Parathyroid adenoma (tissue), 2 donors: ENCODE results near the gene MBOAT1.

Experiments
- H2AFZ ChIP-seq: fragments of 300-600 bp; sonication (generic); one replicate; pipeline ENCODE4 v1.7.0; 2017; ENCODE audit warnings: antibody characterized with exemption, mild to moderate bottlenecking
- H3K27ac ChIP-seq: fragments of 300-600 bp; sonication (generic); one replicate; pipeline ENCODE4 v1.7.0; 2017
- H3K27me3 ChIP-seq: fragments of 300-600 bp; sonication (generic); one replicate; pipeline ENCODE4 v1.7.0; 2017; ENCODE audit warnings: low read length; ENCODE audit not compliant: control insufficient read depth, insufficient read depth
- H3K36me3 ChIP-seq: fragments of 300-600 bp; sonication (generic); one replicate; pipeline ENCODE4 v1.7.0; 2017; ENCODE audit warnings: low read length; ENCODE audit not compliant: control insufficient read depth, insufficient read depth
- H3K4me1 ChIP-seq: fragments of 300-600 bp; sonication (generic); one replicate; pipeline ENCODE4 v1.7.0; 2017; ENCODE audit warnings: control low read depth
- H3K4me2 ChIP-seq: fragments of 300-600 bp; sonication (generic); one replicate; pipeline ENCODE4 v1.7.0; 2017; ENCODE audit warnings: low read length
- H3K4me3 ChIP-seq: fragments of 300-600 bp; sonication (generic); one replicate; pipeline ENCODE4 v1.7.0; 2017; ENCODE audit warnings: low read depth, low read length
- H3K79me2 ChIP-seq: fragments of 300-600 bp; sonication (generic); one replicate; pipeline ENCODE4 v1.7.0; 2017; ENCODE audit warnings: control low read depth
- H3K9ac ChIP-seq: fragments of 300-600 bp; sonication (generic); one replicate; pipeline ENCODE4 v1.7.0; 2017; ENCODE audit warnings: mild to moderate bottlenecking
- H3K9me3 ChIP-seq: fragments of 300-600 bp; sonication (generic); one replicate; pipeline ENCODE4 v1.7.0; 2017; ENCODE audit warnings: low read length; ENCODE audit not compliant: control insufficient read depth
- CTCF ChIP-seq: fragments of 300-600 bp; sonication (generic); IDR thresholded peaks from one replicate; pipeline ENCODE4 v1.7.0; 2017; ENCODE audit warnings: antibody characterized with exemption, mild to moderate bottlenecking
- donor health status: primary hyperparathyroidism.

Gene MBOAT1

DNA sequence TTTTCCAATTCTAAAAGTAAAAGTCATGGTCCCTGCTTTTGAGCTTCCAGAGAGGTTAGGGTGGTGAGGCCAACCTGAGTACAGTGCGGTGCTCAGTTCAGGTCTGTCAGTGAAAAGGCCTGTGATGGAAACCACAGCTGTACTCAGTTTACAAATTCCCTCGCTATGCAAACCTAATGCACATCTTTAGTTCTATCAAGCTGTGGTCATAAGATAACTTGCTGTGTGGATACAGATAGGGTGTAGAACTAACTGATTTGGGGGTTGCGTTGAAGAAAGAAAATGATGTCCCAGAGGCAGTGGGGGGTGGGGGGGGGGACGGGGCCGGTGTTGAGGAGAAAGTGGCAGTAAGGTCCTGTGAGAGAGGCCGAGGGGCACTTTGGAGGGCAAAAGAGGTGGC, 22.8 kb upstream of the MBOAT1 start:
- no peaks in the 10 kb centered on the region for H3K9me3 ChIP-seq
- no peaks in the 10 kb centered on the region for H3K4me1 ChIP-seq
- no peaks in the 10 kb centered on the region for H3K79me2 ChIP-seq
- H3K27me3 ChIP-seq = no peaks in the 10 kb centered on the region
- no peak overlapping the region for H2AFZ ChIP-seq
- no peak overlapping the region for H3K4me2 ChIP-seq
- no peak overlapping the region for H3K9ac ChIP-seq
- no peak overlapping the region for H3K27ac ChIP-seq
- no peak for TF ChIP-seq CTCF
- H3K4me3 ChIP-seq = no peak overlapping the region
- H3K36me3 ChIP-seq = no peaks in the 10 kb centered on the region

GRCh38 chr6:20234136-20234535, 21.9 kb upstream of the MBOAT1 start:
- Histone ChIP-seq H3K4me3 (no peak overlapping the region), H3K4me1 (no peaks in the 10 kb centered on the region), H3K79me2 (no peaks in the 10 kb centered on the region), H3K27me3 (no peaks in the 10 kb centered on the region), H3K4me2 (no peak overlapping the region), H3K36me3 (no peaks in the 10 kb centered on the region), H2AFZ (no peak overlapping the region), H3K27ac (no peak overlapping the region), H3K9ac (no peak overlapping the region), H3K9me3 (no peaks in the 10 kb centered on the region)
- no peak for TF ChIP-seq CTCF

DNA sequence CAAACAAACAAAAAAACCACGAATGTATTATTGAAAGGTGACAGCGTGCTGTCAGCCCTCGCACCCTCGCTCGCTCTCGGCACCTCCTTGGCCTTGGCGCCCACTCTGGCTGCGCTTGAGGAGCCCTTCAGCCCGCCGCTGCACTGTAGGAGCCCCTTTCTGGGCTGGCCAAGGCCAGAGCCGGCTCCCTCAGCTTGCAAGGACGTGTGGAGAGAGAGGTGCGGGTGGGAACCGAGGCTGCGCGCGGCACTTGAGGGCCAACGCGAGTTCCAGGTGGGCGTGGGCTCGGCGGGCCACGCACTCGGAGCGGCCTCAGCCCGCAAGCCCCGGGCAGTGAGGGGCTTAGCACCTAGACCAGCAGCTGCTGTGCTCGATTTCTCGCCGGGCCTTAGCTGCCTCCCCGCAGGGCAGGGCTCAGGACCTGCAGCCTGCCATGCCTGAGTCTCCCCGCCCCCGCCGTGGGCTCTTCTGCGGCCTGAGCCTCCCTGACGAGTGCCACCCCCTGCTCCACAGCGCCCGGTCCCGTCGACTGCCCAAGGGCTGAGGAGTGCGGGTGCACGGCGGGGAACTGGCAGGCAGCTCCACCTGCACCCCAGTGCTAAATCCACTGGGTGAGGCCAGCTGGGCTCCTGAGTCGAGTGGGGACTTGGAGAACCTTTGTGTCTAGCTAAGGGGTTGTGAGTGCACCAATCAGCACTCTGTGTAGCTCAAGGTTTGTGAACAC, 20.9 kb upstream of the MBOAT1 start:
- no peaks in the 10 kb centered on the region for H3K27me3 ChIP-seq
- TF ChIP-seq CTCF = no peak
- no peaks in the 10 kb centered on the region for H3K36me3 ChIP-seq
- no peak overlapping the region for H3K9ac ChIP-seq
- H3K9me3 ChIP-seq = no peaks in the 10 kb centered on the region
- H2AFZ ChIP-seq = no peak overlapping the region
- H3K4me1 ChIP-seq = no peaks in the 10 kb centered on the region
- H3K4me2 ChIP-seq = no peak overlapping the region
- no peak overlapping the region for H3K4me3 ChIP-seq
- H3K27ac ChIP-seq = no peak overlapping the region
- H3K79me2 ChIP-seq = no peaks in the 10 kb centered on the region

DNA sequence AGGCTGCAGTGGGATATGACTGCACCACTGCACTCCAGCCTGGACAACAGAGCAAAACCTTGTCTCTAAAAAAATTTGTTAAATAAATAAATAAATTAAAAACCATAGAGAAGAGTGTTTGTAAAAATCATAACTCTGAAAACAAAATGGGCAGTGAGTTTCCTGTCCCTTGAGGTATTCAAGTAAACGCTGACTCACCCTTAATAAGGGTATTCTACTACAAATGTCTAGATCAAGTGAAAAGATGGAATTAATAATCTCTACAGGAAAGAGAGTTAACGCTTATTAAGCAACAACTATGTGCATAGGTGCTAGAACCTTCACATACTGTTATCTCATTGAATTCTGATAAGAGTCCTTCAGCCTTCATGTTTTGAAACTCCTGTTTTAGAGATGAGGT, 19.9 kb upstream of the MBOAT1 start:
- H3K9ac ChIP-seq = no peak overlapping the region
- TF ChIP-seq CTCF = no peak
- no peak overlapping the region for H2AFZ ChIP-seq
- no peaks in the 10 kb centered on the region for H3K9me3 ChIP-seq
- H3K27ac ChIP-seq = no peak overlapping the region
- H3K36me3 ChIP-seq = no peaks in the 10 kb centered on the region
- H3K4me1 ChIP-seq = no peaks in the 10 kb centered on the region
- no peaks in the 10 kb centered on the region for H3K27me3 ChIP-seq
- no peaks in the 10 kb centered on the region for H3K79me2 ChIP-seq
- H3K4me2 ChIP-seq = no peak overlapping the region
- H3K4me3 ChIP-seq = no peak overlapping the region
